Nephron (organoid): ENCODE results near the gene FBXO31.

Experiments
- H3K27ac Mint-ChIP-seq, 3 experiments: 2 replicates each; pipeline ENCODE4 v1.8.0; 2020; ENCODE audit warnings: mixed read lengths in 3 of 3, mild to moderate bottlenecking in 2 of 3, moderate library complexity in 1 of 3
- H3K27me3 Mint-ChIP-seq: 2 replicates; pipeline ENCODE4 v1.8.0; 2021; ENCODE audit warnings: low read depth, mild to moderate bottlenecking, moderate library complexity, mixed read lengths
- H3K36me3 Mint-ChIP-seq: 2 replicates; pipeline ENCODE4 v1.8.0; 2020; ENCODE audit warnings: low read depth, mixed read lengths
- H3K4me1 Mint-ChIP-seq: 2 replicates; pipeline ENCODE4 v1.8.0; 2020; ENCODE audit warnings: mixed read lengths
- H3K4me3 Mint-ChIP-seq, 3 experiments: 2 replicates each; pipeline ENCODE4 v1.8.0; 2020; ENCODE audit warnings: mild to moderate bottlenecking in 3 of 3, mixed read lengths in 3 of 3, moderate library complexity in 2 of 3
- H3K9me3 Mint-ChIP-seq: 2 replicates; pipeline ENCODE4 v1.8.0; 2020; ENCODE audit warnings: mixed read lengths
- CTCF ChIP-seq, 3 experiments: fragments of 200-600 bp; sonication (generic); IDR thresholded peaks; one replicate each; pipeline ENCODE4 v1.5.0; 2021; ENCODE audit warnings: antibody characterized with exemption in 3 of 3; ENCODE audit not compliant: unreplicated experiment in 3 of 3

Gene FBXO31

GRCh38 chr16:87351320-87351698 is 32.3 kb downstream of the FBXO31 start:
- H3K9me3 Mint-ChIP-seq = no peaks in the 10 kb centered on the region
- TF ChIP-seq CTCF (IDR thresholded peaks at IDR 0.05; ENCODE audit: unreplicated experiment in 3 of 3) = no peak
- peaks cover 10% of the 10 kb centered on the region for H3K36me3 Mint-ChIP-seq
- no peak overlapping the region for H3K4me3 Mint-ChIP-seq
- no peak overlapping the region for H3K27ac Mint-ChIP-seq
- H3K4me1 Mint-ChIP-seq = peaks cover 5% of the 10 kb centered on the region
- no peaks in the 10 kb centered on the region for H3K27me3 Mint-ChIP-seq

GRCh38 chr16:87350681-87351319 is 32.8 kb downstream of the FBXO31 start:
- TF ChIP-seq CTCF (IDR thresholded peaks at IDR 0.05; ENCODE audit: unreplicated experiment in 3 of 3) = no peak
- Mint-ChIP-seq H3K4me3 (no peak overlapping the region), H3K9me3 (no peaks in the 10 kb centered on the region), H3K27ac (no peak overlapping the region), H3K4me1 (peaks cover 6% of the 10 kb centered on the region), H3K27me3 (no peaks in the 10 kb centered on the region), H3K36me3 (peaks cover 14% of the 10 kb centered on the region)

- TF ChIP-seq CTCF (IDR thresholded peaks at IDR 0.05; ENCODE audit: unreplicated experiment in 3 of 3) = no peak
- Mint-ChIP-seq H3K27ac (no peak overlapping the region), H3K4me3 (no peak overlapping the region), H3K27me3 (no peaks in the 10 kb centered on the region), H3K9me3 (no peaks in the 10 kb centered on the region), H3K36me3 (peaks cover 16% of the 10 kb centered on the region), H3K4me1 (peaks cover 12% of the 10 kb centered on the region)
Measured at GRCh38 chr16:87350031-87350430, 33.5 kb downstream of the FBXO31 start.

- Mint-ChIP-seq H3K4me1 (peaks cover 12% of the 10 kb centered on the region), H3K4me3 (no peak overlapping the region), H3K36me3 (peaks cover 16% of the 10 kb centered on the region), H3K9me3 (no peaks in the 10 kb centered on the region), H3K27ac (no peak overlapping the region), H3K27me3 (no peaks in the 10 kb centered on the region)
- no peak for TF ChIP-seq CTCF (IDR thresholded peaks at IDR 0.05; ENCODE audit: unreplicated experiment in 3 of 3)
Measured at GRCh38 chr16:87348616-87349157, 34.9 kb downstream of the FBXO31 start.

GRCh38 chr16:87347932-87348615 is 35.5 kb downstream of the FBXO31 start:
- Mint-ChIP-seq H3K36me3 (peaks cover 16% of the 10 kb centered on the region), H3K4me3 (no peak overlapping the region), H3K4me1 (peaks cover 12% of the 10 kb centered on the region), H3K27me3 (no peaks in the 10 kb centered on the region), H3K27ac (no peak overlapping the region), H3K9me3 (no peaks in the 10 kb centered on the region)
- no peak for TF ChIP-seq CTCF (IDR thresholded peaks at IDR 0.05; ENCODE audit: unreplicated experiment in 3 of 3)
